IPS-18c (cell line): ENCODE data around the gene BPIFB3.

Experiments used
- H3K4me3 ChIP-seq: 2 replicates; pipeline ENCODE4 v1.7.0; 2013; ENCODE audit warnings: low read depth, mild to moderate bottlenecking, low read length, moderate library complexity; ENCODE audit not compliant: insufficient read depth
- H3K9me3 ChIP-seq: one replicate; pipeline ENCODE4 v1.6.1; 2013; ENCODE audit warnings: mild to moderate bottlenecking, low read length, moderate library complexity; ENCODE audit not compliant: control insufficient read depth, insufficient read depth

The BPIFB3 gene

DNA sequence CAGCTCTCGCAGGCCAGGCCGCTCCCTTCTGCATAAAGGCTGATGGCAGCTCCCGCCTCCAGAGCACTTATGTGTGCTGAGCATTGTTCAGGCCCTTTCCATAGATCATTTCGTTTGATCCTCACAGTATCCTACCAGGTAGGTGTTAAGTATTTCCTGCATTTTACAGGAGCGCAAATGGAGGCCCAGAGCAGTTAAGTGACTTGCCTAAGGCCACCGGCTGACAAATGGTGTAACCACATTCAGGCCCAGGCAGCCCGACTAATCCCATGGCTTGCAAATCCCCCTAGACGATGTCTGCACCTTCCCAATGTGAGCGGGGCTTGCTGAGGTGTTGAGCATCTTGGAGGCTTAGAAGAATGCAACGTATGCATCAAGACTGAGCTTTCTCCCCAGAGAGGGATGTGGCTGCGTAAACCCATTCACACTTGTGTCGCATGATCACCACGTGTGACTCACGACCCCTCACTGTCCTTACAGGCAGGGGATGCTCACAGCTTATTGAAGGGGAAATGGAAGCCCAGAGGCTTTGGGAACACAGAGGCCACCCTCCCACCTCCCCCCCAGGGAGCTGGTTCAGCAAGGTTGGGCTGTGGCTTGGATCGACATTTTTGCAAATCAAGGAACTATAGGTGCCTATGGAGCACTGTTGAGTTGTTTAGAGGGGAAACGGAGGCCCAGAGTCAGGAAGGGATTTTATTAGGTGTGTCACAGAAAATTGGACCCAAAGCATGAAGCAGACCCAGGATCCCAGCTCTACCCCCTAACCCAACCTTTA lies 39.2 kb upstream of the BPIFB3 start:
- Histone ChIP-seq H3K9me3 (no peaks in the 10 kb centered on the region), H3K4me3 (no peak overlapping the region)

DNA sequence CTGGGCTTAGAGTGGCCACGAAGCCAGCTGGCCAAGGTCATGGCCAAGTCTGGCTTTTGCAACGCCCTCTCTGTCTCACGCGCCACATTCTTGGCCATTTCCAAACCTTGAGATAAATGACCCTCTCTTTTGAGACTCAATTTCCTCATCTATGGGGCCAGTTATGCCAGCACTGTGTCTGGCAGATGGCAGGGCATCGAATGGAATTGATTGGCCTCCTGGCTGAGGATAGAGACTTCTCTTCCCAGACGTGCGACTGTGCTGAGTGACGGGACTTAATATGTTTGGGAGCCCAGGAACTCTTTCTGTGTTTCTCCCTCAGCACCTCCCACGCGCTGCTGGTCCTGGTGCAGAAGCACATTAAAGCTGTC lies 38.6 kb upstream of the BPIFB3 start:
- H3K4me3 ChIP-seq = no peak overlapping the region
- H3K9me3 ChIP-seq = no peaks in the 10 kb centered on the region

DNA sequence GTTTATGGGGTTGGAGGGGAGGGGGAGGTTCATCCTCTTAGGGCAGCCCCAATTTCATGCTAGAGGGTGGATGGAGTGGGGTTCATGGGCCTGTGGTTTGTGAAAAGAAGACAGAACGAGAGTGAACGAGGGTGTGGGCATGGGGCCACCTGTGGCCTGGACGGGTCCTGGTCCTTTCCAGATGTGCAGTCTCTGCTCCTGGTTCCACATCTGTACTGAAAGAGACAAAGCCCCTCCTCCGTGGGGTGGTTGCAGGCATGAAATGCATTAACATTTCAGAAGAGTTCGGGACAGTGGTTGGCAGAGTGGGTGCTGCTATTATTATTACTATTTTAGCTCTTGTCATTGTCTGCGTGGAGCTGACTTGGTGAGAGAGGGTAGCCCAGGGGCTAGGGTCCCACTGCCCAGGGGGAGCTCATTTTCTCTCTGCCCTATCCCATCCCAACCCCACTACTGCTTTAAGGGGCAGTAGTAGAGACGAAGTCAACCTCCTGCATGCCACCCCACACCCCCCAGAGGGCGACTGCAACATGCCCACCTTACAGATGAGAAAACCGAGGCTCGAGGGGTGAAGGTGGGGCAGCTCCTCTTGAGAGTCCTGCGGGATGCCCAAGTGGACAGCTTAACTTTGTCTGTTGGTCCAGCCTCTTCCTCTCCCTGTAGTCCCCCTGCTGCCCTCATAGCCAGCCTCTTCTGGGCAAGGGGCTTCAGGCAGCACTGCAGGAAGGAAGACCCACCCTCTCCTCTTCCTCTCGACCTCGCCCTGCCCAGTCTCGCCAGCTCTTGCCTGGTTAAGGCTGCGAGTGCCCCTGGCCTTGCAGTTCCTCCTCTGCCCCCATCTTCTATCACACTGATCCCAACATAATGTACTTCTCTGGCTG lies 37.8 kb upstream of the BPIFB3 start:
- no peaks in the 10 kb centered on the region for H3K9me3 ChIP-seq
- H3K4me3 ChIP-seq = no peak overlapping the region

DNA sequence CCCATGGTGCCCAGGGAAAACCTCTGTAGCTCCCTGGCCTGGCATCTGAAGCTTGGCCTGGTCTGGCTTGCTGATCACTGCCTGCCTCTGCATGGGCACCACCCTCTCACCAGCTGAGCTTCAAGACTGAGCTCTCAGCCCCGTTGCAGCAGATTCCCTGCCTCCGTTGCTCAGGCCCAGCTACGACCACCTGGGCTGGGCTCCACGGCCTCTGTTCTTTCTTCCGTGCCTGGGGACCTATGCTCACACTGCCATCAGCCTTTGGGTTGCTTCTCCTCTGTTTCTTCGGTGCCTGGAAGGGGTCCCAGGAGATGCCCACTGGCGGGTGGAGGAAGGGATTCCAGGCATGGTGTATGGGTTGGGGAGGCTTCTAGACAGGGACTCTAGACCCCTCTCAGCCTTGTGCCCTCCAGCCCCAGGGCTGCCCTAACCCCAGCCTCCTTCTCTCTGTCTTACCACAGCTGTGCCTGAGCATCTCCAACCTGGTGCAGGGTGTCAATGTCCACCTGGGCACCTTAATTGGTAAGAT lies 37.1 kb upstream of the BPIFB3 start:
- Histone ChIP-seq H3K4me3 (no peak overlapping the region), H3K9me3 (no peaks in the 10 kb centered on the region)

DNA sequence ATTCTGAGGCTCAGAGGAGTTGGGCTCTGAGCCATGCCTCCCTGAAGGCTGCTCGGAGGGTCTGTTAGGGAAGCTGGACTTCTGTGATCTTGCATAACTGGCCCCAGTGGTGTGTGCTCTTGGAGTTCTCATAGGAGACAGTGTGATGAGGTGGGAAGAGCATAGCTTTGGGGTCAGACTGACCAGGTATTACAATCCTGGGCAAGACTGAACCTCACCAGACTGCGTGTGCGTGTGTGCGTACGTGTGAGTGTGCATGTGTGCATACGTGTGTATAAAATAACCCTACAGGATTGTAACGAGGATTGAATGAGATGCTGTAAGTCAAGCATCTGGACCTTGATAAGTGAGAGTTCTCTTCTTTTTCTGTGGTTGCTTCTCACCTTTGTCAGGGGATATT lies 36.2 kb upstream of the BPIFB3 start:
- no peak overlapping the region for H3K4me3 ChIP-seq
- H3K9me3 ChIP-seq = no peaks in the 10 kb centered on the region

DNA sequence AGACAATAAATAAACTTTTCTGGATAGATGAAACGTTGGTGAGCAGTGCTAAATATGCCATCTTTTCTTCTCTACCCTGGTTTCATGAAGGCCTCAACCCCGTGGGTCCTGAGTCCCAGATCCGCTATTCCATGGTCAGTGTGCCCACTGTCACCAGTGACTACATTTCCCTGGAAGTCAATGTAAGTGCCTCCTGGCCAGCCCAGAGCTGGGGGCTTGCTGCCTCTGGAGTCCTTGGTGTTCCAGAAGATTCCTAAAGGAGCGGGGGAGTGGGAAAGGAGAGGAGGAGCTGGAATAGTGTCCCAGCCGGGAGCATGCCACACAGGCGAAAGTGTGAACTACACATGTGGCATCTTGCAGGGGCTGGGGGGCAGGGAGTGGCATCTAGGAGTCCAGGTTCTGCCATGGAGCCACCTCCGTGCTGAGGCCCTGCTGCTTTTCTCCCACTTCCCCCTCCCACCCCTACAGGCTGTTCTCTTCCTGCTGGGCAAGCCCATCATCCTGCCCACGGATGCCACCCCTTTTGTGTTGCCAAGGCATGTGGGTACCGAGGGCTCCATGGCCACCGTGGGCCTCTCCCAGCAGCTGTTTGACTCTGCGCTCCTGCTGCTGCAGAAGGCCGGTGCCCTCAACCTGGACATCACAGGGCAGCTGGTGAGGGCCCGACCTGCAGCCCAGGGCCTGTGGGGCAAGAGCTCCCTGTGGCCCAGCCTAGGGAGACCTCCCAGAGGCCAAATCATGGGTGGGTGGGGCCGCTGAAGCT lies 35.4 kb upstream of the BPIFB3 start:
- no peaks in the 10 kb centered on the region for H3K9me3 ChIP-seq
- H3K4me3 ChIP-seq = no peak overlapping the region

DNA sequence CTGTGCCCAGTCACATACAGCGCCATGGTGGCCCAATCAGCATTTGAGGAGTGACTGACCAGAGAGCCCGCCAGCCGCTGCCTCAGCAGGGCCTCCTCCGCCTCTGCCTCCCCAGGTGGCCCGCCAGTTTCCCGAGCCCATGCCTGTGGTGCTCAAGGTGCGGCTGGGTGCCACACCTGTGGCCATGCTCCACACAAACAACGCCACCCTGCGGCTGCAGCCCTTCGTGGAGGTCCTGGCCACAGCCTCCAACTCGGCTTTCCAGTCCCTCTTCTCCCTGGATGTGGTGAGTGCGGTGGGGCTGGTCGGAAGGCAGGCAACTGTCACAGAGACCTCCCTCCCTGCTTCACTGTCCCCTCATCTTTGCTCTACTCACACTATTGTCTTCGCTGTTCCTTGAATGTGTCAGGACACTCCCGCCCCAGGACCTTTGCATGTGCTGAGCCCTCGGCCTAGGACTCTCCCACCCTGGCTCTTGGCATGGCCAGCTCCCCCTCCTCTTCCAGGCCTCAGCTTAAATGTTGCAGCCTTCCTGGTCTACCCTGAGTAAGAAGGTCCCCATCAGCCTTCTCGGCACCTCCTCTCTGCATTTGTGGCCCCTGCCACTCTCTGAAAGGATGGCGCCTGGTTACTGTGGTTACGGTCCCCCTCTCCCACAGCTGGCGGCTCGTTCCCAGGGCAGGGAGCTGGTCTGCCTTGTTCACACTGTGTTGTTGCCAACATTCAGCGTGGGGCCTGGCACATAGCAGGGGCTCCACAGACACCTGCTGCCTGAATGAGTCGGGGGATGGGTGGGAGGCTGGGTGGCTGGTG lies 34.0 kb upstream of the BPIFB3 start:
- Histone ChIP-seq H3K4me3 (no peak overlapping the region), H3K9me3 (no peaks in the 10 kb centered on the region)

DNA sequence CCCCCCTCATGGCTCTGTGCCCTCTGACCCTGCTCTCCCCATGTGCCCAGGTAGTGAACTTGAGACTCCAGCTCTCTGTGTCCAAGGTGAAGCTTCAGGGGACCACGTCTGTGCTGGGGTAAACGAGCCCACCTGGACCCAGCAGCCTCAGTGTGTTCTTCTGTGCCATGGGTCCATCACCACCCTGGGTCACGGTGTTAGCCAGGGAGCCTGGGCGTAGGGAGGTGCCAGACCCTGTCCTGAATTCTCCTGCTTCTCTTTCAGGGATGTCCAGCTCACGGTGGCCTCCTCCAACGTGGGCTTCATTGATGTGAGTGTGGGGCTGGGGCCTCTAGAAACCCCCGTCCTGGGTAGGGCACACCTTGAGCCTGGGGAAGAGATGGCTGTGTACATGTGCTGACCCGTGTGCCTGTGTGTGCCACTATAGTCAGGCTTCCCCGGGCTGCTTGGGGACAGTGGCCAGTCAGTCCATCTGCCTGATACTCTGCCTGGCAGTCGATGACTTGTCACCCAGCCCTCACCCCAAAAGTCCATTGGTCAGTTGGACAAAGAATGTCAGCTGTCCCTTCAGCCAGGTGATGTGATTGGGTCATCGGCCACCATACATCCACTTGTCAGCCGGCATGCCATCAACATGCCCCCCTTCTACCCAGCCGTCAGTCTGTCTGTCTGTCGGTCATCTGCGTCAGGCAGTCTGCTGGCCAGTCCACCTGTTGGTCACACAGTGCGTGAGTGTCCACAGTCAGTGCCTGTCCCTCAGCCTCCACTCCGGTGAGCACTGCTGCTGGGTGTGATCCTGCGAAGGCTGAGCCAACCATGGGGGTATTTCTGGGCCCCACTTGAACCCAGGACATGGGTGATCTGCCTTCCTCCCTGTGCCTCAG lies 33.2 kb upstream of the BPIFB3 start:
- H3K4me3 ChIP-seq = no peak overlapping the region
- no peaks in the 10 kb centered on the region for H3K9me3 ChIP-seq

DNA sequence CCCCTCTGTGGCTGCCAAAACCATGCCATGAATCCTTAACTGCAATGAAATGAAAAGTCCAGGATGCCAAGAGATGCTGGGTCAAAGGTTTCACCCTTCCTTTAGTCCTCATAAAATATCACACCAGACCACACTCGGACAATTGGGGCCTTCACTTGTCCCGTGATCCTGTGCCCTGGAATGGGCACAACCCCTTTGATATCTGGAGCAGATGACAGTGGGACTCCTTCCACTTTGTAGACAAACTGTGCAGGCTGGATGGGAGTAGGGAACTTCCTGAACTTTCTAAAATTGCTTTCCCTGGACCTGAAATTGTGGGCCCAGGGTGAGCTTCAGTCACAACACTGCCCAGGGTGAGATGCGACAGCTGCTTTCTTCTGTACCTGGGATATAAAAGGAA lies 31.8 kb upstream of the BPIFB3 start:
- Histone ChIP-seq H3K4me3 (no peak overlapping the region), H3K9me3 (no peaks in the 10 kb centered on the region)

DNA sequence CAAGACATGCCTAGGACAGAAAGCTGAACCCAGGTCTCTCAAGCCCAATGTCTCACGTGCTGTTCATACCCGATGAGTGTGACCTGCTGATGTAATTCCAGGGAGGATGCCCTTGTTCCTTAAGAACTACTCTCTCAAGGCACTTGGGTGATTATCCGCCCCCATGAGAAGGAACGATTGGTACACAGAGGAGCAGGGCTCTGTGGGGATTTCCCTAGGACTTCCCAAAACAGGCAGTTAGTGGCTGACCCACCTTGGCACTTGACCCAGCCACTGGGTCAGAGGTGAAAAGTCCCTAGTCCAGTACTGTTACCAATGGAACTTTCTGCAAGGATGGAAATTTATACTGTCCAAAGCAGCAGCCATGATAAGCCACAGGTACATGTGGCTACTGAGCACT lies 31.4 kb upstream of the BPIFB3 start:
- Histone ChIP-seq H3K9me3 (no peaks in the 10 kb centered on the region), H3K4me3 (no peak overlapping the region)

DNA sequence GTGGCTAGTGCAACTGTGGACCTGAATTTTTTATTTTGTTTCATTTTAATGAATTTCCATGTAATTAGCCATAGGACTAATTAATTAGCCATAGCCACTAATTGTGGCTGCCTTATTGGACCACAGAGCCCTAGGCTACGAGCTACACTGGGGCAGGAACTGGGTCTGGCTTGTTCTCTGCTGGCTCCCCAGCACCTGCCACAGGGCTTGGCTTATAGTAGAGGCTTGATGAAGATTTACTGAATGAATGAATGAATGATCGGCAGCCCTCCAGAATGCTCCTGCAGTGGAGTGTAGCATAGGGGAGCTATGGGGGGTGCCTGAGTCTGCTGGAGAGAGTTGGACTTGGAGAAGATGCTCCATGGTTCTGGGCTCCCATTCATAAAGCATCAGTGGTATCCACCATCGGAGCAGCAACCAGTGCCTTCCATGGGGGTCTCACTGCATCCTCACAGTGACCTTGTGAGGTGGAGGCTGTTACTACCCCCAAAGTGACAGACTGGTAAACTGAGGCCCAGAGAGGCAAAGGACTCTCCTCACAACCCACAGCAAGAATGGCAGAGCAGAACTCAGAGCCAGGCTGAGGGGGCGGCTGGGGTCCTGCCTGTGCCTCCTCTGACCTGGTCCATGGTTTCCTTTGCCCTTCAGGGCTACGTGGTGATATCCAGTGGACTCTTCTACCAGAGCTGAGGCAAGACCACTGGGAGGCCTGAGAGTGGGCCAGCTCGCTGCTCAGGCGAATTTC lies 30.8 kb upstream of the BPIFB3 start:
- Histone ChIP-seq H3K4me3 (no peak overlapping the region), H3K9me3 (no peaks in the 10 kb centered on the region)

DNA sequence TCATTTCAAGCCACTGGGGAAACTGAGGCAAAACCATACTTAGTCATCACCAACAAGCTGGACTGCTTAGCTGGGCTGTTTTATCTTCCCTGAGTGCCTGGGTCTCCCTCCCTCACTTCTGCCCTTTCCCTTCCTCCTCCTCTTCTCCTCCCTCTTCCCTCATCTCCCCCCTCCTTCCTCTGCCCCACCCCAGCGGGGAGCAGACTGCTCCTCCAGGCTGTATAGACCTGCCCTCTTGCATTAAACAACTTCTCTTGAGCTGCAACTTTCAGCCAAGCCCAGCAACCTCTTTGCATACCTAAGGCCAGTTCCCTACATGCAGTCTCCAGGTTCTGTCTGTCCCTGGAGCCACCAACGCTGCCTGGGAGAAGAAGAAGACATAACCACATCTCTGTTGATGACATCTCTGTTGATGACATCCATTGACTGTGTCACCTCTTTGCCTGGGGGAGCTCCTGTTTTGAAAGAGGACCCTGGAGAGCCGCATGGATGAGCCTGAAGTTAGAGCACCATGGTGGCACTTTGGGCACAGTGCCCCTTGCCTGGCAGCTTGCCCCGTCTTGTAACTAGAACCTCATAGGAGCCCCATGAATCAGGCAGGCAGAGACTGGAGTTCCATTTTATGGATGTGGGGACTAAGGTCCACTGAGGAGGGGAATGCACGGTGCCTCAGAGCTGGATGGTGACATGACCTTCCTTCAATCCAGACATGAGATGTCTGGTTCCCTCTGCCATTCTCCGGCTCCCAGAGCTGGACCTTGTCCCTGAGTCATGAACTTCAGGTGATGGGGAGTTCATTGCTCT lies 30.1 kb upstream of the BPIFB3 start:
- Histone ChIP-seq H3K9me3 (no peaks in the 10 kb centered on the region), H3K4me3 (no peak overlapping the region)

DNA sequence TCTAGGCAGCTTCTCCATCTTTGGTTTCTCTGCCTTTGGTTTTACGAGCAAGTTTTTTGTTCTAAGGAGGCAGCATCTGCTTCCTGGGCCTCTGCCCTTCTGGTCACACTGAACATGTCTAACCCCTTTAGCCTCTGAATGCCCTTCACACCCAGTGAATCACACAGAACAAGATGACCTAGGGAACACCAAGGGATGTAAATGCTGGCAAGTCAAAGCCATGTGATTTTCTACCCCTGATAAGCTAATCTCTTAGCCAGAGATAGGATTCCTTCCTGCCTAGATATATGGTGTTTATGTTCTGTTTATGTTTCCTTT lies 29.5 kb upstream of the BPIFB3 start:
- Histone ChIP-seq H3K9me3 (no peaks in the 10 kb centered on the region), H3K4me3 (no peak overlapping the region)

DNA sequence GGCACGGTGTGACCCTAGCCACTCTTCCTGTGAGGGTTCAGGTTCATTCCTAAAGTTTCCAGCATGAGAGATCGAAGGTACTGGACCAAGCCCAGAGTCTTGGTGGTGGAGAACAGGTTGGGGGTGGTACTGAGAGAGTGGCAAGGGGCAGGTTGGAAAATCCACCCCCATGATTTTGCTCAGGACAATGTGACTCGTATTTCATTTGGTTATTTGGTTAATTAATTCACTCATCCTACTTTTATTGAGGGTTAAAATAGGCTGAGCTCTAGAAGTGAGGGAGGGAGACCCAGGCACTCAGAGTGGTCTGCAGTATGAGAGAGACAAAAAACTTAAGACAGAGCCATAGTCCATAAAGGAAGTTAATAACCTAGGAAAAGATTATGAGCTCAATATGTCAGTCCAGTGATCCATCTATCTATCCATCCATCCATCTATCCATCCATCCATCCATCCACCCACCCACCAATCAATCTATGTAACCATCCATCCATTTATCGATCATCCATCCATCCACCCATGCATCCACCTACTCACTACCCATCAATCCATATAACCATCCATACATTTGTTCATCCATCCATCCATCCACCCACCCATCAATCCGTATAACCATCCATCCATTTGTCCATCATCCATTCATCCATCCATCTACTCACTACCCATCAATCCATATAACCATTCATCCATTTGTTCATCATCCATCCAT lies 28.9 kb upstream of the BPIFB3 start:
- Histone ChIP-seq H3K9me3 (no peaks in the 10 kb centered on the region), H3K4me3 (no peak overlapping the region)
